IMR-90 (cell line): ENCODE measurements around the gene ATP6V1F. TPM values are rescaled to one million over a fixed set of nuclear protein-coding genes. Genes with fewer than 3 reads are reported as not detected.
A peak's percentile ranks its signal among the peaks of the same experiment; 100 is the strongest.

Experiments used
- ATAC-seq: fragments of 200-7000 bp; cut with Tn5 transposase; 2 replicates; pipeline ENCODE4 v1.9.1; 2020; ENCODE audit warnings: low read depth, mild to moderate bottlenecking, moderate library complexity
- BruUV-seq: library from RNA; stranded (reverse); fragments of 400-500 nt; replicated peaks from 2 replicates; lab custom pipeline; 2021; lab: Mats Ljungman, UMichigan
- CTCF ChIA-PET: fragments of 300-600 bp; formaldehyde crosslinking; extraction: SDS; loops from one replicate; lab custom pipeline; 2021; ENCODE audit warnings: antibody characterized with exemption; lab: Yijun Ruan, JAX
- POLR2A ChIA-PET: fragments of 300-600 bp; sonication (Branson Sonifier 250); formaldehyde crosslinking; loops from one replicate; lab custom pipeline; 2022; ENCODE audit warnings: antibody characterized with exemption; ENCODE audit not compliant: unreplicated experiment; lab: Charles Lee
- DNase-seq: peaks from one replicate; pipeline ENCODE4 v3.0.0; 2013
- H2AFZ ChIP-seq: replicated peaks from 2 replicates; pipeline ENCODE3; 2013; ENCODE audit warnings: low read length, mild to moderate bottlenecking; ENCODE audit not compliant: poor library complexity
- H2AK5ac ChIP-seq: 2 replicates; pipeline ENCODE4 v1.6.1; 2013; ENCODE audit warnings: low read depth, low read length, inconsistent platforms
- H2AK9ac ChIP-seq: replicated peaks from 2 replicates; pipeline ENCODE3; 2013; ENCODE audit warnings: mild to moderate bottlenecking, low read depth, low read length, moderate library complexity; ENCODE audit not compliant: poor library complexity
- H2BK120ac ChIP-seq: 2 replicates; pipeline ENCODE4 v1.6.1; 2013; ENCODE audit warnings: low read depth, low read length, inconsistent platforms
- H2BK15ac ChIP-seq: 3 replicates; pipeline ENCODE4 v1.6.1; 2013; ENCODE audit warnings: low read depth, low read length, inconsistent platforms
- H2BK20ac ChIP-seq: 2 replicates; pipeline ENCODE4 v1.6.1; 2013; ENCODE audit warnings: low read depth, mild to moderate bottlenecking, inconsistent platforms, low read length, moderate library complexity
- H2BK5ac ChIP-seq: 2 replicates; pipeline ENCODE4 v1.6.1; 2013; ENCODE audit warnings: mild to moderate bottlenecking, low read depth, low read length, inconsistent platforms; ENCODE audit not compliant: poor library complexity, severe bottlenecking
- H3K14ac ChIP-seq: replicated peaks from 2 replicates; pipeline ENCODE4 v1.6.1; 2013; ENCODE audit warnings: low read depth, low read length, inconsistent platforms
- H3K18ac ChIP-seq: 2 replicates; pipeline ENCODE4 v1.6.1; 2013; ENCODE audit warnings: low read depth, low read length, control low read depth
- H3K23ac ChIP-seq: 2 replicates; pipeline ENCODE4 v1.6.1; 2013; ENCODE audit warnings: low read depth, low read length, inconsistent platforms
- H3K27ac ChIP-seq: 2 replicates; pipeline ENCODE4 v1.5.1; 2013; ENCODE audit warnings: mild to moderate bottlenecking, control low read depth, low read length; ENCODE audit not compliant: insufficient read depth
- H3K27me3 ChIP-seq: 2 replicates; pipeline ENCODE4 v1.6.1; 2013; ENCODE audit warnings: low read length; ENCODE audit not compliant: control insufficient read depth, insufficient read depth
- H3K36me3 ChIP-seq: 2 replicates; pipeline ENCODE4 v1.6.1; 2013; ENCODE audit warnings: low read length, mixed read lengths; ENCODE audit not compliant: control insufficient read depth, insufficient read depth
- H3K4ac ChIP-seq: 2 replicates; pipeline ENCODE4 v1.6.1; 2013; ENCODE audit warnings: low read depth, low read length, inconsistent platforms
- H3K4me1 ChIP-seq: 2 replicates; pipeline ENCODE4 v1.6.1; 2013; ENCODE audit warnings: low read length, mixed read lengths; ENCODE audit not compliant: control insufficient read depth, insufficient read depth
- H3K4me2 ChIP-seq: 2 replicates; pipeline ENCODE4 v1.6.1; 2013; ENCODE audit warnings: low read depth, mild to moderate bottlenecking, control low read depth, low read length, moderate library complexity
- H3K4me3 ChIP-seq: 2 replicates; pipeline ENCODE4 v1.5.1; 2013; ENCODE audit warnings: low read depth, mild to moderate bottlenecking, control low read depth, low read length, moderate library complexity; ENCODE audit not compliant: insufficient read depth
- H3K56ac ChIP-seq: 2 replicates; pipeline ENCODE4 v1.6.1; 2013; ENCODE audit warnings: low read length, inconsistent platforms; ENCODE audit not compliant: insufficient read depth; ENCODE audit errors: extremely low read depth
- H3K79me1 ChIP-seq, 2 experiments: 2 replicates each; pipeline ENCODE4 v1.6.1; 2013; ENCODE audit warnings: low read length in 2 of 2, inconsistent platforms in 1 of 2, low read depth in 1 of 2
- H3K9ac ChIP-seq: 2 replicates; pipeline ENCODE4 v1.6.1; 2013; ENCODE audit warnings: low read depth, low read length, control low read depth
- H3K9me1 ChIP-seq: 2 replicates; pipeline ENCODE4 v1.6.1; 2013; ENCODE audit warnings: low read length, inconsistent platforms; ENCODE audit not compliant: insufficient read depth
- H3K9me3 ChIP-seq: 2 replicates; pipeline ENCODE4 v1.6.1; 2013; ENCODE audit warnings: low read length; ENCODE audit not compliant: control insufficient read depth, insufficient read depth
- H4K20me1 ChIP-seq: 2 replicates; pipeline ENCODE4 v1.6.1; 2013; ENCODE audit warnings: low read length, inconsistent platforms; ENCODE audit not compliant: insufficient read depth
- H4K5ac ChIP-seq: 2 replicates; pipeline ENCODE4 v1.6.1; 2013; ENCODE audit warnings: mild to moderate bottlenecking, low read depth, low read length, control low read depth
- H4K8ac ChIP-seq, 2 experiments: 2 replicates each; pipeline ENCODE4 v1.6.1; 2013; ENCODE audit warnings: low read depth in 2 of 2, low read length in 2 of 2, control low read depth in 1 of 2, inconsistent platforms in 1 of 2
- H4K91ac ChIP-seq: 2 replicates; pipeline ENCODE4 v1.6.1; 2013; ENCODE audit warnings: low read depth, low read length, inconsistent platforms; ENCODE audit not compliant: insufficient read depth
- CEBPB ChIP-seq: IDR thresholded peaks from 2 replicates; pipeline ENCODE4 v1.6.1; 2012; ENCODE audit warnings: low read depth, low read length, improper control_type of control experiment
- FOS ChIP-seq: fragments of 150-350 bp; IDR thresholded peaks from 2 replicates; pipeline ENCODE4 v1.6.1; 2016; ENCODE audit warnings: low read depth, low read length
- MAFK ChIP-seq: IDR thresholded peaks from 2 replicates; pipeline ENCODE4 v1.6.1; 2012; ENCODE audit warnings: low read depth, low read length, improper control_type of control experiment
- MAZ ChIP-seq: IDR thresholded peaks from 2 replicates; pipeline ENCODE4 v1.6.1; 2012; ENCODE audit warnings: low read depth, mild to moderate bottlenecking, low read length, improper control_type of control experiment, moderate library complexity, borderline replicate concordance
- MXI1 ChIP-seq: IDR thresholded peaks from 2 replicates; pipeline ENCODE4 v1.6.1; 2012; ENCODE audit warnings: low read depth, mild to moderate bottlenecking, low read length, moderate library complexity, borderline replicate concordance
- NFE2L2 ChIP-seq: fragments of 150-350 bp; IDR thresholded peaks from 2 replicates; pipeline ENCODE4 v1.6.1; 2016; ENCODE audit warnings: low read depth, mild to moderate bottlenecking, low read length
- POLR2A ChIP-seq: IDR thresholded peaks from 2 replicates; pipeline ENCODE4 v1.6.1; 2012; ENCODE audit warnings: mild to moderate bottlenecking, low read depth, low read length
- RAD21 ChIP-seq: IDR thresholded peaks from 2 replicates; pipeline ENCODE4 v1.6.1; 2012; ENCODE audit warnings: low read length, improper control_type of control experiment
- RCOR1 ChIP-seq: IDR thresholded peaks from 2 replicates; pipeline ENCODE4 v1.6.1; 2012; ENCODE audit warnings: mild to moderate bottlenecking, low read length, improper control_type of control experiment; ENCODE audit not compliant: insufficient replicate concordance
- USF2 ChIP-seq: fragments of 150-350 bp; IDR thresholded peaks from 2 replicates; pipeline ENCODE4 v1.6.1; 2017; ENCODE audit warnings: mild to moderate bottlenecking, antibody characterized with exemption, low read length, low read depth
- WGBS, 2 experiments: methylation state at CpG; one replicate each; pipeline versions ENCODE4 v1.1.5 to v1.1.7; 2013; ENCODE audit warnings: missing lambda C conversion rate in 2 of 2; ENCODE audit not compliant: insufficient read length in 1 of 2; ENCODE audit errors: extremely low coverage in 2 of 2; 5-methylcytosine and 5-hydroxymethylcytosine counted together
- dilution Hi-C: fragments of 300-500 bp; cut with HindIII; formaldehyde crosslinking; loops from one replicate; pipeline ENCODE4 v1.14.3; 2018; ENCODE audit warnings: low sequenced_read_pairs; ENCODE audit not compliant: unreplicated experiment
- in situ Hi-C: fragments of 300-500 bp; cut with MboI; formaldehyde crosslinking; loops from 3 replicates; pipeline ENCODE4 v1.14.3; 2019; ENCODE audit warnings: low sequenced_read_pairs, inconsistent platforms, mixed read lengths
- intact Hi-C: fragments of 100-400 bp; cut with micrococcal nuclease; formaldehyde crosslinking; loops from 2 replicates; pipeline ENCODE4 v1.10.0; 2022
- polyA plus RNA-seq, 3 experiments: library from polyadenylated mRNA; depleted of rRNA; stranded (reverse); fragments of >200 nt; gene quantifications; 2 replicates each; pipeline ENCODE4 v1.2.3, GENCODE V29; 2012; ENCODE audit warnings: low replicate concordance in 1 of 3
- total RNA-seq: library from RNA; depleted of rRNA; stranded (reverse); fragments of >200 nt; gene quantifications from 2 replicates; pipeline ENCODE4 v1.2.3, GENCODE V29; 2012
- TF ChIP-seq, protein P1 (sequence below): fragments of 150-350 bp; IDR thresholded peaks from 2 replicates; pipeline ENCODE4 v1.6.1; 2016; ENCODE audit warnings: low read depth, mild to moderate bottlenecking, low read length, moderate library complexity, borderline replicate concordance
- TF ChIP-seq, protein P2 (sequence below): conservative IDR thresholded peaks from 2 replicates; pipeline ENCODE4 v1.5.1; 2012; ENCODE audit warnings: mild to moderate bottlenecking, low read depth, low read length, improper control_type of control experiment

Gene ATP6V1F
- total and polyA plus RNA-seq, 2 of the 4 experiments (the other 2 are of a cell fraction), result 104 to 321 TPM

DNA sequence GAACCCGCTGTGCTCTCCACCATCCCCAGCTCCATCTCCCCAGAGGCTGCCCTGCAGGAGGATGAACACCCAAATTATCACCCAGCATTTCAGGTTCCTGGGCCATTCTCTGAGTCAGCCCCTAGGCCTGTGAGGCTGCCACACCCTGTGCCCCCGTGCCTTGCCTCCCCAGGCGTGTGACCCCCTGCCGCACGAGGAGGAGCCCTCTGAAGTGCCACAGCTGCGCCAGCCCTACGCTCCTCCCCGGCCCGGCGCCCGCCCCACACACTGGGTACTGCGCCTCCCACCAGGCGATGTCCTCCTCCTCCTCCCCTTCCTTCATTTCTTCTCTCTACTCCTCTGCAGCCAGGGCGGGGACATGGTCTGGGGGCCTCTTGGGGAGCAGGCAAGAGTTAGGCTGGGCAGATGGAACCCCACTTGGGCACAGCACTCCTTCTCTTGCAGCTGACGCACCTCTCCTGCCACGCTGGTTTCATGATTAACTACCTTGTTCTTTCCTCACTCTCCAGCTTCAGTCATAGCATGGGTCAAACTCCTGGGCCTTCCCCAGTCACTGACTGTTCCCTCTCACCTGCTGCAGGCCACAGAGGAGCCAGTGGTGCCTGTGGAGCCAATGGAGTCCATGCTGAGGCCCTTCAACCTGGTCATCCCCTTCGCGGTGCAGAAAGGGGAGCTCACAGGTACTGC is 12.7 kb upstream of the ATP6V1F start:
- H3K4ac ChIP-seq, result no peak overlapping the region
- no peaks in the 10 kb centered on the region for H3K4me1 ChIP-seq
- H3K4me2 ChIP-seq, result no peak overlapping the region
- H3K9me3 ChIP-seq, result no peaks in the 10 kb centered on the region
- no peak overlapping the region for H3K14ac ChIP-seq
- H2BK20ac ChIP-seq, result no peak overlapping the region
- H2BK15ac ChIP-seq, result no peak overlapping the region
- intact Hi-C loops (no loop called here), in situ Hi-C loops (no loop called here), dilution Hi-C loops (no loop called here)
- no peak overlapping the region for H4K8ac ChIP-seq
- H4K91ac ChIP-seq, result no peak overlapping the region
- no peak overlapping the region for H4K5ac ChIP-seq
- H3K36me3 ChIP-seq, result peaks cover 96% of the 10 kb centered on the region
- ChIA-PET CTCF (no interaction called here), POLR2A (no interaction called here)
- H3K23ac ChIP-seq, result no peak overlapping the region
- no peaks in the 10 kb centered on the region for H3K27me3 ChIP-seq
- H3K9me1 ChIP-seq, result no peaks in the 10 kb centered on the region
- H2BK120ac ChIP-seq, result no peak overlapping the region
- DNase-seq, result no peak
- H3K18ac ChIP-seq, result no peak overlapping the region
- 96% methylated on average over 14 of the region's 18 CpGs; no CpG with 5 or more reads in 1 of the 2 experiments for WGBS, 2 experiments
- no peak for TF ChIP-seq POLR2A
- no peak for TF ChIP-seq RCOR1
- TF ChIP-seq, protein P1, sequence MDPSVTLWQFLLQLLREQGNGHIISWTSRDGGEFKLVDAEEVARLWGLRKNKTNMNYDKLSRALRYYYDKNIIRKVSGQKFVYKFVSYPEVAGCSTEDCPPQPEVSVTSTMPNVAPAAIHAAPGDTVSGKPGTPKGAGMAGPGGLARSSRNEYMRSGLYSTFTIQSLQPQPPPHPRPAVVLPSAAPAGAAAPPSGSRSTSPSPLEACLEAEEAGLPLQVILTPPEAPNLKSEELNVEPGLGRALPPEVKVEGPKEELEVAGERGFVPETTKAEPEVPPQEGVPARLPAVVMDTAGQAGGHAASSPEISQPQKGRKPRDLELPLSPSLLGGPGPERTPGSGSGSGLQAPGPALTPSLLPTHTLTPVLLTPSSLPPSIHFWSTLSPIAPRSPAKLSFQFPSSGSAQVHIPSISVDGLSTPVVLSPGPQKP, result no peak
- TF ChIP-seq NFE2L2, result no peak
- TF ChIP-seq CEBPB, result no peak
- no peak for TF ChIP-seq USF2
- no peak for TF ChIP-seq MAZ
- TF ChIP-seq MAFK, result no peak
- no peak for TF ChIP-seq RAD21
- TF ChIP-seq FOS, result no peak
- TF ChIP-seq, protein P2, sequence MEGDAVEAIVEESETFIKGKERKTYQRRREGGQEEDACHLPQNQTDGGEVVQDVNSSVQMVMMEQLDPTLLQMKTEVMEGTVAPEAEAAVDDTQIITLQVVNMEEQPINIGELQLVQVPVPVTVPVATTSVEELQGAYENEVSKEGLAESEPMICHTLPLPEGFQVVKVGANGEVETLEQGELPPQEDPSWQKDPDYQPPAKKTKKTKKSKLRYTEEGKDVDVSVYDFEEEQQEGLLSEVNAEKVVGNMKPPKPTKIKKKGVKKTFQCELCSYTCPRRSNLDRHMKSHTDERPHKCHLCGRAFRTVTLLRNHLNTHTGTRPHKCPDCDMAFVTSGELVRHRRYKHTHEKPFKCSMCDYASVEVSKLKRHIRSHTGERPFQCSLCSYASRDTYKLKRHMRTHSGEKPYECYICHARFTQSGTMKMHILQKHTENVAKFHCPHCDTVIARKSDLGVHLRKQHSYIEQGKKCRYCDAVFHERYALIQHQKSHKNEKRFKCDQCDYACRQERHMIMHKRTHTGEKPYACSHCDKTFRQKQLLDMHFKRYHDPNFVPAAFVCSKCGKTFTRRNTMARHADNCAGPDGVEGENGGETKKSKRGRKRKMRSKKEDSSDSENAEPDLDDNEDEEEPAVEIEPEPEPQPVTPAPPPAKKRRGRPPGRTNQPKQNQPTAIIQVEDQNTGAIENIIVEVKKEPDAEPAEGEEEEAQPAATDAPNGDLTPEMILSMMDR, result no peak
- no peak for TF ChIP-seq MXI1
- H3K79me1 ChIP-seq, result peaks cover 34 to 62% of the 10 kb centered on the region in 2 experiments
- H3K56ac ChIP-seq, result no peak overlapping the region
- peak overlapping the region; percentile 55 for H2AK9ac ChIP-seq
- H2AFZ ChIP-seq, result no peak overlapping the region
- no peak overlapping the region for H3K4me3 ChIP-seq
- no peak overlapping the region for H3K9ac ChIP-seq
- BruUV-seq, result no TSS peak
- no peak overlapping the region for H2AK5ac ChIP-seq
- no peak for ATAC-seq
- no peak overlapping the region for H2BK5ac ChIP-seq
- peaks cover 56% of the 10 kb centered on the region for H4K20me1 ChIP-seq
- no peak overlapping the region for H3K27ac ChIP-seq
